ENCODE results near the gene CLIP1.
"Not testable (repeated sequence)": the region's sequence is repeated elsewhere in the genome, so short reads cannot be mapped to it uniquely, and the experiment has no call there.

The CLIP1 gene

GRCh38 chr12:122419094-122419493 is 3.4 kb downstream of the CLIP1 start:
- not testable (repeated sequence) for H3K4me3 Mint-ChIP-seq, H3K27ac Mint-ChIP-seq, DNase-seq, H3K9me3 Mint-ChIP-seq, H3K27me3 Mint-ChIP-seq
- peaks cover 56% of the 10 kb centered on the region for H3K4me1 Mint-ChIP-seq (ENCODE audit: low read depth)
- H3K36me3 Mint-ChIP-seq (ENCODE audit: low read depth), result peaks cover 27% of the 10 kb centered on the region

GRCh38 chr12:122415665-122416064 is 6.8 kb downstream of the CLIP1 start:
- H3K27ac Mint-ChIP-seq, result peak overlapping the region; percentile 71
- H3K4me3 Mint-ChIP-seq, H3K9me3 Mint-ChIP-seq, DNase-seq, H3K27me3 Mint-ChIP-seq: not testable (repeated sequence)
- peaks cover 38% of the 10 kb centered on the region for H3K36me3 Mint-ChIP-seq (ENCODE audit: low read depth)
- peaks cover 64% of the 10 kb centered on the region for H3K4me1 Mint-ChIP-seq (ENCODE audit: low read depth)

DNA sequence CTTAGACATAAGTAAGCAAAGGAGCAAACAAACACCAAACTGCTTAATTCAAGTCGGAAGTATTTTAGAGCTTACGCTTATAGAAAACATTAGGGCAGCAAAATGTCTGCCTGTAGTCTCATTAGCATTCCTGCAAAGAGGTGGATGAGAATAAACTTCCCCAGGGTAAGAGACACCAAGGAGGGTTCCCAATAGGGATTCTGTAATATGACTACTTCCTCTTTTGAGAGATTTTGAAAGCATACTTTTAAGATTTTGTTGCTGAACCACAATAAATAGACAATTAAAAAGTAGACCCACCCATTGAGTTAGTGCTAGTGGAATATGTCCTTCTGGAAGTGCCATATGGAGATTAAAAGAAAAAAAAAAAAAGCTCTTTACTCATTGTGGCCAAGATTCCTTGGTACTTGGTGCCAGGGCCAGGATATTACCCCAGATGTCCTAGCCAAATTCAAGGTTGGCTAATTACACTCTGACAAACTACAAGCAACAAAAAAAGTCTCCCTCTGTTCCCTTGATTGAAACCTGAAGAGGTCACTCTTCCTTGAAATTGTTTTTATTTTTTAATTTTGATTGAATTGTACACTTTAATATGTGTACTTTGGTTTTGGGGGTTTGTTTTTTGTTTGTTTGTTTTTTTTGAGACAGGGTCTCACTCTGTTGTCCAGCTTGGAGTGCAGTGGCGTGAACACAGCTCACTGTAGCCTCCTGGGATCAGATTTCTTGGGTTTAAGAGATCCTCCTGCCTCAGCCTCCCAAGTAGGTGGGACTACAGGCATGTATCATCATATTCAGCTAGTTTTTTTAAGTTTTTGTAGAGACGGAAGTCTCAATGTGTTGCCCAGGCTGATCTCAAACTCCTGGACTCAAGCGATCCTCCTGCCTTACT is 8.7 kb downstream of the CLIP1 start:
- peak overlapping the region; percentile 98 for H3K27ac Mint-ChIP-seq
- peak overlapping the region; percentile 69 for H3K4me3 Mint-ChIP-seq
- no peak for DNase-seq
- H3K9me3 Mint-ChIP-seq, result no peaks in the 10 kb centered on the region
- H3K36me3 Mint-ChIP-seq (ENCODE audit: low read depth), result peaks cover 37% of the 10 kb centered on the region
- H3K27me3 Mint-ChIP-seq, result no peaks in the 10 kb centered on the region
- peaks cover 53% of the 10 kb centered on the region for H3K4me1 Mint-ChIP-seq (ENCODE audit: low read depth)

GRCh38 chr12:122412851-122413433 is 9.5 kb downstream of the CLIP1 start:
- H3K4me3 Mint-ChIP-seq, result peak overlapping the region; percentile 69
- H3K4me1 Mint-ChIP-seq (ENCODE audit: low read depth), result peaks cover 50% of the 10 kb centered on the region
- H3K27ac Mint-ChIP-seq, result peak overlapping the region; percentile 98
- peaks cover 37% of the 10 kb centered on the region for H3K36me3 Mint-ChIP-seq (ENCODE audit: low read depth)
- no peak for DNase-seq
- H3K27me3 Mint-ChIP-seq, result no peaks in the 10 kb centered on the region
- no peaks in the 10 kb centered on the region for H3K9me3 Mint-ChIP-seq

DNA sequence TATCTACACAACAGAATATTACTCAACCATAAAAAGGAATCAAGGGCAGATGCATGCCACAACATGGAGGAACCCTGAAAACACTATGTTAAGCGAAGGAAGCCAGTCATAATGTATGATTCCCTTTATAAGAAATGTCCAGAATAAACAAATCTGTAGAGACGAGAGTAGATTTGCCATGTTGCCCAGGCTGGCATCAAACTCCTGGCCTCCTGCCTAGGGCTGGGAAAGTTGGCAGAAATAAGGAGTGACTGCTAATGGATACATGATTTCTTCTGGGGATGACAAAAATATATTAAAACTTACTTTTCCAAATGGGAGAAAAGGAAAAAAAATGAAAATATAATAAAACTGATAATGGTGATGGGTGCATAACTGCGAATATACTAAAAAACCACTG is 10.9 kb downstream of the CLIP1 start:
- Mint-ChIP-seq H3K27ac (peak overlapping the region; percentile 93), H3K9me3 (no peaks in the 10 kb centered on the region), H3K36me3 (ENCODE audit: low read depth) (peaks cover 38% of the 10 kb centered on the region), H3K4me3 (peak overlapping the region; percentile 39), H3K4me1 (ENCODE audit: low read depth) (peaks cover 51% of the 10 kb centered on the region), H3K27me3 (no peaks in the 10 kb centered on the region)
- no peak for DNase-seq

DNA sequence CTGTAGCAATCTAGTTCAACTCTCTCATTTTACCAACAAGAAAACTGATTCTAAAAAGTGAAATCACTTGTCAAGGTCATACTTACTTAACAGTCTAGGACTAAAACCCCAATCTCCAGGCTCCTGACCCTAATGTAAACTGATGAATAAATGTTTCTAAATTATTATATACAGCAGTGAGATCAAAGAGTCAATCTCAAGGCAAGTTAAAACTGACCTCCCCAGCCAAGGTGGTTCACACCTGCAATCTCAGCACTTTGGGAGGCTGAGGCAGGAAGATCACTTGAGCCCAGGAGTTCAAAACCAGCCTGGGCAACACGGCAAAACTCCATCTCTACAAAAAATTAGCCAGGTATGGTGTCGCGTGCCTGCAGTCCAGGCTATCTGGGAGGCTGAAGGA is 15.3 kb downstream of the CLIP1 start:
- peak overlapping the region; percentile 39 for H3K27ac Mint-ChIP-seq
- peaks cover 39% of the 10 kb centered on the region for H3K4me1 Mint-ChIP-seq (ENCODE audit: low read depth)
- no peaks in the 10 kb centered on the region for H3K27me3 Mint-ChIP-seq
- H3K36me3 Mint-ChIP-seq (ENCODE audit: low read depth), result peaks cover 32% of the 10 kb centered on the region
- DNase-seq, result no peak
- H3K4me3 Mint-ChIP-seq, result no peak overlapping the region
- H3K9me3 Mint-ChIP-seq, result no peaks in the 10 kb centered on the region

GRCh38 chr12:122406701-122407164 is 15.7 kb downstream of the CLIP1 start:
- no peak overlapping the region for H3K27ac Mint-ChIP-seq
- peaks cover 37% of the 10 kb centered on the region for H3K4me1 Mint-ChIP-seq (ENCODE audit: low read depth)
- DNase-seq, result no peak
- no peak overlapping the region for H3K4me3 Mint-ChIP-seq
- H3K27me3 Mint-ChIP-seq, result no peaks in the 10 kb centered on the region
- H3K9me3 Mint-ChIP-seq, result no peaks in the 10 kb centered on the region
- peaks cover 32% of the 10 kb centered on the region for H3K36me3 Mint-ChIP-seq (ENCODE audit: low read depth)

DNA sequence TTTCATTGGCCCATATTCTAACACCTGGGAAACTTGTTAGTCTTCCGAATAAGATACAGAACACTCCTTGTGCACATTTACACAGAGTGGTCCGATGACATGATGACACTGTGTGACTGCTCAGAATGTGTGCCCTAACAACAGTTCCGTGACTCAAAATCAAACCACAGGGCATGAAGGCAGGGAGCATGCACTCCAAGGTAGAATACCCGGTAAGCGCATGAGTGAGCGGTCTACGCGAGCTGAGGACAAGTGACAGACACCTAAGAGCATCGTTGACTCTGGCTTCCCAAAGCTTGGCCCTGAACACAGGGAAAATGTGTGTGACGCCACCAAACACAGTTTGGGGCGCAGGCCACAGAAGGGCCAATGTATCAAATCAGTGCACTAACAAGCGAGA is 18.6 kb downstream of the CLIP1 start:
- Mint-ChIP-seq H3K27me3 (no peaks in the 10 kb centered on the region), H3K9me3 (no peaks in the 10 kb centered on the region), H3K4me1 (ENCODE audit: low read depth) (peaks cover 51% of the 10 kb centered on the region), H3K27ac (no peak overlapping the region), H3K4me3 (no peak overlapping the region), H3K36me3 (ENCODE audit: low read depth) (peaks cover 39% of the 10 kb centered on the region)
- no peak for DNase-seq

GRCh38 chr12:122403115-122403770 is 19.2 kb downstream of the CLIP1 start:
- H3K4me1 Mint-ChIP-seq (ENCODE audit: low read depth), result peaks cover 51% of the 10 kb centered on the region
- no peaks in the 10 kb centered on the region for H3K9me3 Mint-ChIP-seq
- DNase-seq, result no peak
- H3K27me3 Mint-ChIP-seq, result no peaks in the 10 kb centered on the region
- peak overlapping the region; percentile 73 for H3K27ac Mint-ChIP-seq
- peaks cover 40% of the 10 kb centered on the region for H3K36me3 Mint-ChIP-seq (ENCODE audit: low read depth)
- no peak overlapping the region for H3K4me3 Mint-ChIP-seq

DNA sequence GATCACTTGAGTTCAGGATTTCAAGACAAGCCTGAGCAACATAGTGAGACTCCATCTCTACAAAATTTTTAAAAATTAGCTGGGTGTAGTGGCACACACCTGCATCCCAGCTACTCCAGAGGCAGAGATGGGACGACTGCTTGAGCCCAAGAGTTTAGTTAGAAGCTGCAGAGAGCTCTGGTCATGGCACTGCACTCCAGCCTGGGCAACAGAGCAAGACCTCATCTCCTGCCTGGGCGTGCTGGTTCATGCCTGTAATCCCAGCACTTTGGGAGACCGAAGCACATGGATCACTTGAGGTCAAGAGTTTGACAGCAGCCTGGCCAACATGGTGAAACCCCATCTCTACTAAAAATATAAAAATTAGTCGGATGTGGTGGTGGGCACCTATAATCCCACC is 20.2 kb downstream of the CLIP1 start:
- Mint-ChIP-seq H3K36me3 (ENCODE audit: low read depth) (peaks cover 41% of the 10 kb centered on the region), H3K4me1 (ENCODE audit: low read depth) (peaks cover 49% of the 10 kb centered on the region), H3K9me3 (no peaks in the 10 kb centered on the region), H3K27me3 (no peaks in the 10 kb centered on the region), H3K4me3 (no peak overlapping the region), H3K27ac (no peak overlapping the region)
- no peak for DNase-seq

DNA sequence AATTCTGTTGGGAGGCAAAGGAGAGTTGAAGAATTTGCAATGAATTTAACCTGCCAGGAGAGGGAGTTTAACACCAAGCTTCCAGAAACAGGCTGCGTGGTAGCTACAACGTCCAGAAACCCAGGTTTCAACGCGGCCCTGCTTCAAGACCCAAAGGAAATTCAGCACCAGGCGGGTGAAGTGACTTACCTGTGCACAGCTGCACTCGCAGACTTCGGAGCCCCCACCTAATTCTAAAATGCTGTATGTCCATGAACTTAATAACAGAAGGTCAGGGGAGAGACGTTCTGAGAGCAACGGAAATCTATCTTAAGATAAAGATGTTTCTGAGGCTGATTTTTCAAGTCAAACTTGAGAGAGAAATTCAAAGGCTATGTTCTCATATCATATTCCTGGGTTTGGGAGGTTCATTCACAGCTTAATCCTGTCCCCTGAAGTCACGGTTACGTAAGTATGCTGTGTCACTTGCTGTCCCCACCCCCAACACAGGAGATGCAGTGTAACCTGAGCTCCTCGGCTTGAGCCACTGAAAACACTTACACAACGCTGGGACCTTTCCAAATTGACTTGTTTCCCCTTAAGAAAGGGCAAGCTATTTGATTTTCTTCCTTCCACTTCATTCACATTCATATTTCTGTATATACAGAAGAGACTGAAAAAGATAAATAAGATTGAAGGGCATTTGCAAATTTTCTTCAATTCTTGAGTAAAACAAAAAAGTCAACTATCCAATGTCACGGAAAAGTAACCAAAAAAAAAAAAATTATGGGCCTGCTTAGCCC is 22.7 kb downstream of the CLIP1 start:
- H3K36me3 Mint-ChIP-seq (ENCODE audit: low read depth), result peaks cover 39% of the 10 kb centered on the region
- peaks cover 50% of the 10 kb centered on the region for H3K4me1 Mint-ChIP-seq (ENCODE audit: low read depth)
- no peaks in the 10 kb centered on the region for H3K27me3 Mint-ChIP-seq
- H3K4me3 Mint-ChIP-seq, result peak overlapping the region; percentile 45
- DNase-seq, result peak; percentile 61
- no peaks in the 10 kb centered on the region for H3K9me3 Mint-ChIP-seq
- peak overlapping the region; percentile 91 for H3K27ac Mint-ChIP-seq

DNA sequence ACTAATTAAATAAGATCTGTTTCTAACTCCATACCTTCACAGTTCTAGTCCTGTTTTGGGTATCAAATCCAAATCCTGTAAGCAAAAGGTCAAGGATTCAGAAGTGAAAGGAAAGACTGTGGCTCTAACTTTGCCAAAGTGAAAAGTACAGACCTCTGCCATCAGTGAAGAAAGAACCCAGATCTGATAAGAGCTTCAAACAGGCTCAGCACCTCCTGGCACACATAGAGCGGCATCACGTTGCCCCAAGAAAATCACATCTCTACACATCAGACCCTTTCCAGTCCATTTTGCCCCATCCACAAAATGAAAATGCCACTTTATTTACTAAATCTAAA is 23.2 kb downstream of the CLIP1 start:
- Mint-ChIP-seq H3K4me3 (no peak overlapping the region), H3K36me3 (ENCODE audit: low read depth) (peaks cover 38% of the 10 kb centered on the region), H3K4me1 (ENCODE audit: low read depth) (peaks cover 51% of the 10 kb centered on the region), H3K27ac (peak overlapping the region; percentile 91), H3K27me3 (no peaks in the 10 kb centered on the region), H3K9me3 (no peaks in the 10 kb centered on the region)
- no peak for DNase-seq

DNA sequence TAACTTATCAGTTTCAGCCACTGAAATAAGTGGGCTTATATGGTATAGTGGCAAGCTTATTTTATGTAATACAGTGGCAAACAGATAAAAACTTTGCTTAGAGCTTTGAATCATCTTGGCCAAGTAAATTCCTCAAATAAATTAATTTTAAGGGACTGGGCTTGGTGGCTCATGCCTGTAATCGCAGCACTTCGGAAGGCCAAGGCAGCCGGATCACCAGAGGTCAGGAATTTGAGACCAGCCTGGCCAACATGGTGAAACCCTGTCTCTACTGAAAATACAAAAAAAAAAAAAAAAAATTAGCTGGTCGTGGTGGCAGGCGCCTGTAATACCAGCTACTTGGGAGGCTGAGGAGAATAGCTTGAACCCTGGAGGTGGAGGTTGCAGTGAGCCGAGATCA is 24.5 kb downstream of the CLIP1 start:
- Mint-ChIP-seq H3K36me3 (ENCODE audit: low read depth) (peaks cover 31% of the 10 kb centered on the region), H3K4me1 (ENCODE audit: low read depth) (peaks cover 52% of the 10 kb centered on the region)
- not testable (repeated sequence) for H3K9me3 Mint-ChIP-seq, H3K27me3 Mint-ChIP-seq, H3K4me3 Mint-ChIP-seq, H3K27ac Mint-ChIP-seq, DNase-seq

- H3K9me3 Mint-ChIP-seq, result no peaks in the 10 kb centered on the region
- H3K36me3 Mint-ChIP-seq (ENCODE audit: low read depth), result peaks cover 24% of the 10 kb centered on the region
- H3K27me3 Mint-ChIP-seq, result no peaks in the 10 kb centered on the region
- no peak overlapping the region for H3K4me3 Mint-ChIP-seq
- H3K4me1 Mint-ChIP-seq (ENCODE audit: low read depth), result peaks cover 45% of the 10 kb centered on the region
- DNase-seq, result no peak
- H3K27ac Mint-ChIP-seq, result peak overlapping the region; percentile 35
Observed at GRCh38 chr12:122395319-122395718, 27.1 kb downstream of the CLIP1 start.
